ENCODE results near the gene ZNF146.
"Not testable (repeated sequence)": the region's sequence is repeated elsewhere in the genome, so short reads cannot be mapped to it uniquely, and the experiment has no call there.

ZNF146 gene

DNA sequence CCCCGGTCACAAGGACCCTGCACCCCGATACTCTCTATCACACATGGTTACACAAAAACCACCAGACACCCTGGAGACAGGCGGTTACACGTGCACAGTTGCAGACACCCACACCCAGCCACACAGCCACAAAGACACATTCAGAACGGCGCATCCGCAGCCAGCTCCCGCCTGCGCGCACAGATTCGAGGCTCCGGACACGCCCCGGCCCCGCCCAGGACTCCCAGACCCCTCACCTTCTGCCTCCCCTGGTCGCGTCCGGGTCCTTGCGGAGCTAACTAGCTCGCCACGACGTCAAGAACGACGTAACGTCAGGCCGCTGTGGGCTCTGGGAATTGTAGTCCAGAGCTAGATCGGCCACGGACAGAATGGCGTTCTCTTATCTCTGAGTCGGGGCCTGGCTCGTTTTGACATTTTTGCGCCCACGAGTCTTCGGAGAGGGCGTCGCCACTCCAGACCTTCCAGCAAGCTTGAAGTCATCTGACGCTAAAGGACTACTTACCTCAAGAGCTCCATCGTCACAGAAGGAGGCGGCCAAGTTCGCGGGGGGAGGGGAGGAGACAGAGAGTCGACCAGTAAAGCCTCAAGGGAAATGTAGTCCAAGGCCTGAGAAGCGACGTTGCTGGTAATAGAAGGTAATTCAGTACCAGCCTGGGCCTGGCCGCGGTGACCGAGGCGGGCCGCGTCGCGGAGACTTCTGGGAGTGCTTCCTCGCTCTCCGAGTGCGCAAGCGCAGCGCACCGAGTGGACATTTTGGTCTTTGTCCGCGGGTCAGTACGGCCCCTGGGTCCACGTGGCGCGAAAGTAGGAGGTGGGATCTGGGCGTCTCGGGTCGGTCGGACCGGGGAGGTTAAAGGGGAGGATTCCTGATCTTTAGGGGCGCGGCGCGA lies at the start of gene ZNF146, which contains the start of gene ZNF565:
TSS of gene ZNF146 (plus strand) at position 721 of the 890 bp plus-strand sequence. CDS start 21,335 bp downstream, outside the sequence.
TSS of gene ZNF565 (minus strand) at position 280 of the 890 bp plus-strand sequence. CDS start 12,680 bp downstream, outside the sequence.
- FAIRE-seq = peak; percentile 91

DNA sequence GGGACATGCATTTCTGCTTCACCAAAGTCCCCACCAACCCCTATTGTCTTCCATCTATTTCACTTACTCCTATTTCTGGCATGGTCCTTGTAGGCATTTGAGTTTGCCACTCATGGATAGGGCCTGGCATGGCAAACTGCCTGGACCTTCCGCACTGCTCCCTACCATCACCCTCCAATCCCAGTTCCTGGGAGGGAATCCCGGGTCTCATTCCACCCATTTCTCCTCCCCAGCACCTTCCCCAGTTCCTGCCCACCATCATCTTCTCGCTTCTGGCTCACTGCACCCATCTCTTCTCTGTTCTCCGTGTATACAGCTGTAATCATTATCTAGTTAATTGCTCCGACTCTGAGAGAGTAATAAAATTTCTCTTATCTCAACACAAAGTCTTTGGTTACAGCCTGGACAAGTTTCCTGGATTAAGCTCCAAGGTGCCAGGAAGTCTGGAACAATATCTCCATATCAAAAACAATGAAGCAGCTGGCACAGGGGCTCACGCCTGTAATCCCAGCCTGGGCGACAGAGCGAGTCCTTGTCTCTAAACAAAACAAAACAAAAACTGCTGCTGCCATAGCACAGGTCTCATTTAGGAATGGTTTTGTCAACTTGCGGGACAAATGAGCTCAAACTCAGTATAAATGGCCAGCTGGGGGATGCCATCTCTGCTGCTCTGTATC lies 45.7 kb upstream of the ZNF146 start:
- FAIRE-seq = no peak

- no peak for FAIRE-seq
Observed at GRCh38 chr19:36172852-36173251, 42.1 kb upstream of the ZNF146 start.

DNA sequence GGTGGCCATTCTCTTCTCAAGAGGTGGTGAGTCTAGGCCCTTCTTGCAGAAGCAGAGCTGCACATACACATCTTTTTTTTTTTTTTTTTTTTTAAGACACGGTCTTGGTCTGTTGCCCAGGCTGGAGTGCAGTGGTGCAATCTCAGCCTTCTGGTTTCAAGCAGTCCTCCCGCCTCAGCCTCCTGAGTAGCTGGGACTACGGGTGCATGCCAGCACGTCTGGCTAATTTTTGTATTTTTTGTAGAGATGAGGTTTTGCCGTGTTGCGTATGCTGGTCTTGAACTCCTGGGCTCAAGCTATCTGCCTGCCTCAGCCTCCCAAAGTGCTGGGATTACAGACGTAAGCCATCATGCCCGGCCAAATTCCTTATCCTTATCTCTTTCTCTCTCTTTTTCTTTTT lies 41.1 kb upstream of the ZNF146 start:
- not testable (repeated sequence) for FAIRE-seq

GRCh38 chr19:36179077-36179476 lies 35.8 kb upstream of the ZNF146 start:
- FAIRE-seq = not testable (repeated sequence)

- FAIRE-seq = no peak
Observed at GRCh38 chr19:36182612-36183244, 32.2 kb upstream of the ZNF146 start.

- FAIRE-seq = no peak
Observed at GRCh38 chr19:36183245-36183628, 31.7 kb upstream of the ZNF146 start.

GRCh38 chr19:36186722-36187121 lies 28.2 kb upstream of the ZNF146 start:
- FAIRE-seq = not testable (repeated sequence)

- FAIRE-seq = no peak
Observed at GRCh38 chr19:36196249-36196648, 18.7 kb upstream of the ZNF146 start.

GRCh38 chr19:36198119-36198518 lies 16.8 kb upstream of the ZNF146 start:
- no peak for FAIRE-seq

GRCh38 chr19:36201684-36202083 lies 13.2 kb upstream of the ZNF146 start:
- FAIRE-seq = no peak

DNA sequence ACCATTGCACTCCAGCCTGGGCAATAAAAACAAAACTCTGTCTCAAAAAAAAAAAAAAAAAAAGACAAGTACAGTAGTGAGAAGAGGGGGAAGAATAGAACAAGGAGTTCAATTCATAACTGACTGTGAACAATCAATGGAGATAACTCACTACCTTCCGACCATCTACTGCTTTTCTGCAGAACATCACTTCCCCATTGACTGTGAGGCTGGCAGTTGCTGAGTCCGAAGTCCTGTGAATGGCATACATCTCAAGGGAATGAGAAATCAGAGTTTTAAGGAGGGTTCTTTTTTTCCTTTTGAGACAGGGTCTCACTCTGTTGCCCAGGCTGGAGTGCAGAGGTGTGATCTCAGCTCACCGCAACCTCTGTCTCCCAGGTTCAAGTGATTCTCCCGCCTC lies 11.6 kb upstream of the ZNF146 start:
- no peak for FAIRE-seq

DNA sequence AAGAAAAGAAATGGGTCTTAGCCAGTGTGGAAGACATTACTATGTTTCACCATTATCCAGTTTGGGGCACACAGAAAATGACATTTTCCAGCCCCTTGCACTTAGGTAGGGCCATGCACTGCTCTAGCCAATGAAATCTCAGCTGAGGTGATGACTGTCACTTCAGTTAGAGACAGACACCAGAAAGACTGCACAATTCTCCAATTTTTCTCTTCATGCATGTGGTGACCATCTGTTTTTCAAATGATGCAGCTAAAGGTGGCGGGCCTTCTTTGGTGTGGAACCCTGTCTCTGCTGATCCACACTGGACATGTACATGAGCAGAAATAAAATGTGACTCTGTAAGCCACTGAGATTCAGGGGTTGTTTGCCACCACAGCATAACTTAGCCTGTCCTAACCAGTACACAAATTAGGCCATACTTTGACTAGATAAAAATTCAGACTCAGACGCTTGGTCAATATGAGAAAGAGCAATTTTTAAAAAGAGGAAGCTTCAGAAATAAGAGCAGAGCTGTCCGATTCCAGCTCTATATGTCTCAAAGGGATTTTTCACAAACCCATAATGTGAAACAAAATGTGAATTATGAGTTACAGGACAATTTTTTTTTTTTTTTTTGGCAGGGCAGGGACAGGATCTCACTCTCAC lies 7.2 kb upstream of the ZNF146 start:
- FAIRE-seq = no peak

GRCh38 chr19:36209372-36209771 lies 5.5 kb upstream of the ZNF146 start:
- FAIRE-seq = no peak

DNA sequence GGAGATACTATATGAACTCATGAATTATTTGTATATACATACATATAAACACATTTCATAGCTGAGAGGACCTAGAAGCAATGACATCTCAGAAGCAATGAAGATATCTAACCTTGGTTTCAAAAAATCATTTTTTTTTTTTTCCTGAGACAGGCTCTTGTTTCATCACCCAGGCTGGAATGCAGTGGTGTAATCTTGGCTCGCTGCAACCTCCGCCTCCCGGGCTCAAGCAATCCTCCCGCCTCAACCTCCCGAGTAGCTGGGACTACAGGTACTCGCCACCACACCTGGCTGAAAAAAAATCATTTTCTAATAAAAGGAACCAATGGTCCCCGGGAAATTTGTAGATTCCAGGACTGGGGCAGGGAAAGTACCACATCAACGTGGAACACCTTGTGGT lies 4.4 kb upstream of the ZNF146 start:
- FAIRE-seq = no peak

- FAIRE-seq = no peak
Observed at GRCh38 chr19:36212895-36213294, 2.0 kb upstream of the ZNF146 start.

DNA sequence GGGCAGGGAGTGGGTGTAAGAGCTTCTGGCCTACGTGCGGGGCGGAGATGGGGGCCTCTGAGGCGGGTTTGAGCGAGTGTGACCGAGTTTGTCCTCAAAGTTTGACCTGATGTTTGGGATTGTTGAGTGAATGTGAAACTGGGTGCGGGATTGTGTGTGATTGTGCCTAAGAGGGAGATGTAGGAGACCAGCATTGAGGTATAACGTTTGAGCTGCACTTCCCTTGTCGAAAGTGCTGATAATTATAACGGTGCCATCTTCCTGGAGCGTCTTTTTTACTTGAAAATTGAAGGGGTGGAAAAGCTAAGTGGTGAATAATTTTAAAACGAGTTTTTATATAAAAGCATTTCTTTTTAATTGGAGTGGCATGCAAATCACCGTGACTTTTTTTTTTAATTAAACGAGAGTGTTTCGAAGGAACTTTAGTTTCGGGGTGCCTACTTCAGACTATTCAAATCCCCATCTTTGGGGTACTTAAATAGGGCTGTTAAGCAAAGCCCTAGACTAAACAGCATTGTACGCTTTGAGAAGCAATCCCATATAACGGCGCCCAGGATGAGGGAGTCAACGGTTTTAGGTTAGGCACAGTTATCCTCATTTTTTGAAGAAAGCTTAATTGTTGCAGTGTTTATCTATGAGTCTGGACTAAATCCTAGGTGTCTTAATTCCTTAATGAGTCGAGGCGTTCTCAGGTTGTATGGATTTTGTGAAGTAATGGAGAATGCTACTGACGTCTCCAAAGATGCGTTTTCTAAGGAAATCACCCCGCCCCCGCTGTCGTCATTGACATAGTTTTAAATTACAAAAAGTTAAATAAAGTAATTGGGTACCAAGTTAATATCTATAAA lies 594 bp downstream of the ZNF146 start:
- FAIRE-seq = no peak

DNA sequence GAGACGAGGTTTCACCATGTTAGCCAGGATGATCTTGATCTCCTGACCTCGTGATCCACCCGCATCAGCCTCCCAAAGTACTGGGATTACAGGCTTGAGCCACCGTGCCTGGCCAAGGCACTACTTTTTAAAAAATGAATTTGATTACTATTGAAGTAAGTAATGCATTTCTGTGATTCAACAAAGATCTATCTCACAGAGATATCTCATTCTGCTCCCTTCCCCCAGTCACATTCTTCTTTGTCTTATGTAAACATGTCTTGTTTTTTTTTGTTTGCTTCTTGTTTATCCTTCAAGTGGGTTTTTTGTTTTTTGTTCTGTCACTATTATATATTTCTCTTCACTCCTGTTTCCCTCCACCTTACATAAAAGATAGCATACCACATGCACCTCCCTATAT lies 6.6 kb downstream of the ZNF146 start:
- FAIRE-seq = no peak

- FAIRE-seq = no peak
Observed at GRCh38 chr19:36222503-36222902, 7.6 kb downstream of the ZNF146 start.

- FAIRE-seq = peak; percentile 12
Observed at GRCh38 chr19:36225219-36225892, 10.4 kb downstream of the ZNF146 start.

- not testable (repeated sequence) for FAIRE-seq
Observed at GRCh38 chr19:36233626-36234025, 18.7 kb downstream of the ZNF146 start.

Measured in endometrium (tissue), 2 donors.